C4-2B (cell line): ENCODE results near the gene RPL15.
"Not testable (repeated sequence)": the region's sequence is repeated elsewhere in the genome, so short reads cannot be mapped to it uniquely, and the experiment has no call there.

ENCODE experiments used
- H3K27ac ChIP-seq: fragments of 450-650 bp; 2 replicates; pipeline ENCODE4 v1.5.1; 2017
- ZFX ChIP-seq: fragments of 450-650 bp; IDR thresholded peaks from 2 replicates; pipeline ENCODE4 v1.6.1; 2017
- TF ChIP-seq, protein P1 (sequence below): fragments of 450-650 bp; conservative IDR thresholded peaks from 2 replicates; pipeline ENCODE4 v1.5.1; 2017; ENCODE audit warnings: mild to moderate bottlenecking

The RPL15 gene

GRCh38 chr3:23895181-23895580 is 21.8 kb upstream of the RPL15 start:
- TF ChIP-seq ZFX: no peak
- TF ChIP-seq, protein P1, sequence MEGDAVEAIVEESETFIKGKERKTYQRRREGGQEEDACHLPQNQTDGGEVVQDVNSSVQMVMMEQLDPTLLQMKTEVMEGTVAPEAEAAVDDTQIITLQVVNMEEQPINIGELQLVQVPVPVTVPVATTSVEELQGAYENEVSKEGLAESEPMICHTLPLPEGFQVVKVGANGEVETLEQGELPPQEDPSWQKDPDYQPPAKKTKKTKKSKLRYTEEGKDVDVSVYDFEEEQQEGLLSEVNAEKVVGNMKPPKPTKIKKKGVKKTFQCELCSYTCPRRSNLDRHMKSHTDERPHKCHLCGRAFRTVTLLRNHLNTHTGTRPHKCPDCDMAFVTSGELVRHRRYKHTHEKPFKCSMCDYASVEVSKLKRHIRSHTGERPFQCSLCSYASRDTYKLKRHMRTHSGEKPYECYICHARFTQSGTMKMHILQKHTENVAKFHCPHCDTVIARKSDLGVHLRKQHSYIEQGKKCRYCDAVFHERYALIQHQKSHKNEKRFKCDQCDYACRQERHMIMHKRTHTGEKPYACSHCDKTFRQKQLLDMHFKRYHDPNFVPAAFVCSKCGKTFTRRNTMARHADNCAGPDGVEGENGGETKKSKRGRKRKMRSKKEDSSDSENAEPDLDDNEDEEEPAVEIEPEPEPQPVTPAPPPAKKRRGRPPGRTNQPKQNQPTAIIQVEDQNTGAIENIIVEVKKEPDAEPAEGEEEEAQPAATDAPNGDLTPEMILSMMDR: no peak
- no peak overlapping the region for H3K27ac ChIP-seq

DNA sequence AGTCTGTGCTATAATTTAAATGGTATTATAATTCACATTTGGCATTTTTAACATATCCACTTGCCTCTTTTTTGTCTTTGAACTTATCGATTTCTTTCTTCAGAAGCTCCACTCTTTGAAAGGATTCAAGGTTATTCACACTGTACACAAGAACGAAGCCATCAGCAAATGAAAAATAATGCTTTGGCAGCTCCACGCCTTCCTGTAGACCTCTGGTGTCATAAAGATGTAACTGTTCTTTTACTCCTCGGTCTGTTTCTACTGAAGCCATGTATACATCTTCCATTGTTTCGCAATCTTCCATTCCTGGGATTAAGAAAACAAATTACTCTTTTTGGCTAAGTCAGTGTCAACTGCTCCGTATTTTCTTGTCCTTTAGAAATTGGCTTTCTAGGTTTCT is 16.2 kb upstream of the RPL15 start:
- H3K27ac ChIP-seq: no peak overlapping the region
- TF ChIP-seq ZFX: no peak
- TF ChIP-seq, protein P1: 0 out of 2 replicates have a peak, but pooled peaks have one; percentile 3

DNA sequence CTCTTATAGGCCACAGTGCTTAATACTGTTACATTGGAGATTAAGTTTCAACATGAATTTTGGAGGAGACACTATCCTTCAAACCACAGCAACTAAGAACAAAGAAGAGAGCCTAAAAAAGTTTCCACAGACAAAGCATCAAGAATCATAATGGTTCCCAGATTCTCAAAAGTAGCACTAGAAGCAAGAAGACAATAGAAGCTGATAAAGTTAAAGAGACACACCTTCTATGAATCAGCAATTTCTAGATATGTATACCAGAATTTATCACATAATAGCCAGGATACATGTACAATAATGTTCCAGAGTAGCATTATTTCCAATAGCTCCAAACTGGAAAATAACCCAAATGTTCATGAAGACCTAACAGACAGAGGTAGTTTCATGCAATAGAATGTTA is 12.4 kb upstream of the RPL15 start:
- no peak overlapping the region for H3K27ac ChIP-seq
- TF ChIP-seq, protein P1: no peak
- no peak for TF ChIP-seq ZFX

- H3K27ac ChIP-seq: no peak overlapping the region
- TF ChIP-seq ZFX: no peak
- TF ChIP-seq, protein P1: no peak
Observed at GRCh38 chr3:23909341-23909740, 7.6 kb upstream of the RPL15 start.

DNA sequence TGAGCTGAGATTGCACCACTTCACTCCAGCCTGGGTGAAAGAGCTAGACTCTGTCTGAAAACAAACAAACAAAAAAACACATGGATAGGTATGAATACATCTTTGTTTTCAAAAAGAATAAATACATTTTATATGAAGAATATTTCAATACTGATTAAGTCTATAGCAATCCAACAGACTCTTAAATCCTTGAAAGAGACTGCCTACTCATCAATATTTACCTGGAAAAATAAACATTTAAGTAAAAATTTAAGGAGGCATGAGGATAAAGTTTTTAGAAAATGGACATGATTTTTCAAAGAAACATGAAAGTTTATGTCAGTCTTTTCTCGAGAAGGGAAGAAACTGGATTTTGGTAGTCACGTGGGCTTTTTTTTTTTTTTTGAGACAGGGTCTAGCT is 5.5 kb upstream of the RPL15 start:
- no peak for TF ChIP-seq ZFX
- TF ChIP-seq, protein P1: no peak
- no peak overlapping the region for H3K27ac ChIP-seq

DNA sequence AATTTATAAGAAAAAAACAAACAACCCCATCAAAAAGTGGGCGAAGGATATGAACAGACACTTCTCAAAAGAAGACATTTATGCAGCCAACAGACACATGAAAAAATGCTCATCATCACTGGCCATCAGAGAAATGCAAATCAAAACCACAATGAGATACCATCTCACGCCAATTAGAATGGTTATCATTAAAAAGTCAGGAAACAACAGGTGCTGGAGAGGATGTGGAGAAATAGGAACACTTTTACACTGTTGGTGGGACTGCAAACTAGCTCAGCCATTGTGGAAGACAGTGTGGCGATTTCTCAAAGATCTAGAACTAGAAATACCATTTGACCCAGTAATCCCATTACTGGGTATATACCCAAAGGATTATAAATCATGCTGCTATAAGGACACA is 4.6 kb upstream of the RPL15 start:
- H3K27ac ChIP-seq: not testable (repeated sequence)

DNA sequence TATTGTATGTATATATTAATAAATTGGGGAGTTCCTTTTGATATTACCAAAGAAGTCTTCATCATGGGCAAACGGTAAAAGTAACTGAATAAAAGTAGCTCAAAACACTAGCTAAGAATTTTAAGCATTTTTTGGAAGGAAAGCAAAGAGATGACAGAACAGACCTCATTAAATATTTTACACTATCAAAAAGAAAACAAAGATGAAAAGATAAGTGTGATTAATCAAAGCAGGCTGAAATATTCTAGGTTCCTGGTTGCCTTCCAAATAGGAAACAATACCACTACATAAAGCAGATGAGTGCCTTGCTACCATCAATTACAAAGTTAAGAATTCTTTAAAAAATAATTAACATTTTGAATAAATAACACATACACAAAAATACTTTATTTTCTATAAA is 3.8 kb upstream of the RPL15 start:
- TF ChIP-seq ZFX: no peak
- TF ChIP-seq, protein P1: no peak

DNA sequence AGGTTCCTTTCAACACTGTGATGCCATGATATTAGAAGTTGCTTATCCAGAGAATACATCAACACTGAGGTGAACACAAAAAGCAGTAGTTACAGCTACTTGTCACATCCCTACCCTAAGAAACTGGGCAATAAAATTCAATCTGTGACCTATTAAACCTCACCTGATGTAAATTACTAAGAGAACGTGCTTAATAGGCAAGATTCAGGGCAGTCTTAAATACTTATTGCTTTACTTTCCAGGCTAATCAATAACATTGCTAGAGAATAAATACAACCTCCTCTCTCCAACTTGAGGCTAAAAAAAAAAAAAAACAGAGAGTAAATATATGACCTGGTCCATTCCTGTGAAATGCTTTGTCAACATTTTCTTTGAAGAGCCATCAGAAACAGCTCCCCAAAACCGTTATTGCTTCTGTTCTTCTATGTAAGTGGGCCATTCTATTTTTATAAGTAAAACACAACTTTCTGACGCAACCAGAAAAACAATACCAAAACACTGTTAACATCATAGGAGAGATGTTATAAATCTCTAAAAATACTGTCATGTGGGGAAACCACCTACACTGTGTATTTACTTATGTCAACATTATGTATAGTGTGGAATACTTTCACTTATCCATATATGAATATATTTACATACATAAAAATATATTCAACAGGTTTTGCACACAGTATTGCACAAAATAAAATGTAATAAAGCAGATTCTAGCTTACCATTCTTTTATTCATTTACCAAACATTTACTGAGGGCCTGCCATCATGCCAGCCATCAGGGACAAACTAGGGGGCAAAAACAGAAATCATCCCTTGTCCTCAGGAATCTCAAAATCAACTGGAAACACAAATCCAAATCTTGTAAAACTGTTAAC is 2.8 kb upstream of the RPL15 start:
- TF ChIP-seq, protein P1: no peak
- no peak for TF ChIP-seq ZFX

More for the DNA sequence above, 3.8 kb upstream of the RPL15 start:
- H3K27ac ChIP-seq: no peak overlapping the region

More for the DNA sequence above, 2.8 kb upstream of the RPL15 start:
- no peak overlapping the region for H3K27ac ChIP-seq
